NK-92 (cell line): ENCODE results near the gene BZW2.

Experiments used
- DNase-seq: peaks from one replicate; lab custom pipeline; 2025; ENCODE audit not compliant: unreplicated experiment; lab: John Stamatoyannopoulos, UW

Gene BZW2

DNA sequence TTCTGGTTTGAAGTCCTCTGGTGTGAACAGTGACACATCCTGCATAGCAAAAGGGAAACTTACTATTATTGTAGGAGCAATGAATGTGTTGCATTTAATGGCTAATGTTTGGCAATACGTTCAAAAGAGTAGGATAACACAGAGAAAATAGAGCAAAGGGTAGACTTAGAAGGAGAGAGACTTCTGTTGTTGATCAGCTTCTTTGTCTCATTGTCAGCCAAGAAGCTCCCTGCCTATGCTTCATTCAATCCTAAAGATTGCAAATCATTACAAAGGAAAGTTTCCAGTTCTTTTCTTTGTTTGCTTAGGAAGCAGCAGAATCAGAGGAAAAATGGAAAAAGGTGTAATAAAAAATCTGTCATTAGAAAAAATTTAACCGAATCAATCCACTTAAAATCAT, 99.7 kb downstream of the BZW2 start:
- no peak for DNase-seq

DNA sequence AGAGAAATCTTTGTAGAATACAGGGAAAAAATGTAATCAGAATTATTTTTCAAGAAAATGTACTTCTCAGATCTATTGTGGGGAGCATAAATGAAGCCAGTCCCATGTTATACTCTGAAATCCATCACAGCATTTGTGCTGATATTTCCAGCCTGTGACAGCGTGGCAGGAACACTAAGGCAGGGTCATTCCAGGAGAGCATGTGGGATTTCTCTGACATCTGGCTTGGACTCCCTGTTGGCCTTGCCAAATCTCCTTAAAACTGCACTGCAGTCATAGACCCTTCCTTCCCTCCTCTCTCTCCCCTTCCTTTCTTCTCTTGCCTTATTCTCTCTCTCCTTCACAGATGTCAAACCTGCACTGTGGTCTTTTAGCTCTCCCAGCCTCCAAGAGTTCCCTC, 101.1 kb downstream of the BZW2 start:
- DNase-seq: no peak

DNA sequence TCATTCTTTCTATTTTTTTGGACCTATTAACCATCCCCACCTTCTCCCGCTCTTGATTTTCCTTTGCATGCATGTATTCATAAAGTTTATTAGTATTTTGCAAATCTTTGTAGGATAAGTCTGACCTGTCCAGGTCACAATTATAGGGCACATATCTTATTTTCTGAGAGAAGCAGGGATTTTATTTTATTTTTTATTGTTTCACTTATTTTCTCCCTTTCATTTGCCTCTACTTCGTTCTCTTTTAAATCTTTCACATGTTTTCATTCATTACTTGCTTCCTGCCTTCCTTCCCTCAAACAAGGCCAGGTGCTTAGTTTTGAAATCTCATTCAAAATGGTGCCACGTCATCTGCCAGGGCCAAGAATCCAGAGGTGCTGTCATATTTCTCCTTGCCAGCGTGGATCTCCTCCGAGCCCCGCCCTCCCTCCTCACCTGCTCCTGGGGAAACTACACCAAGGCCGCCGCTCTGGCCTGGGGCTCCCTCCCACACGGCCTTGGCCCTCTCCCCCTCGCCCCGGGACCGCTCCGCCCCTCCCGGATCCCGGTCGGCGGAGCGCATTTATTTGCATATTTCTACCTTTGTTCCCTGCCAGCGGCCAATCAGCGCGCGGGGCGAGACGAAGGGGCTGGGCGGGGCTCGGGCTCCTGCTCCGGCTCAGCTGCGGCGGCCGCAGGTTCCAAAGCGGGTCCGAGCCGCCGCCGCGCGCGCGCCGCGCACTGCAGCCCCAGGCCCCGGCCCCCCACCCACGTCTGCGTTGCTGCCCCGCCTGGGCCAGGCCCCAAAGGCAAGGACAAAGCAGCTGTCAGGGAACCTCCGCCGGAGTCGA, 107.3 kb downstream of the BZW2 start, which contains the start of gene TSPAN13:
TSS of gene TSPAN13 (plus strand) at position 654 of the 830 bp plus-strand sequence. CDS start 213 bp downstream, outside the sequence.
- no peak for DNase-seq

DNA sequence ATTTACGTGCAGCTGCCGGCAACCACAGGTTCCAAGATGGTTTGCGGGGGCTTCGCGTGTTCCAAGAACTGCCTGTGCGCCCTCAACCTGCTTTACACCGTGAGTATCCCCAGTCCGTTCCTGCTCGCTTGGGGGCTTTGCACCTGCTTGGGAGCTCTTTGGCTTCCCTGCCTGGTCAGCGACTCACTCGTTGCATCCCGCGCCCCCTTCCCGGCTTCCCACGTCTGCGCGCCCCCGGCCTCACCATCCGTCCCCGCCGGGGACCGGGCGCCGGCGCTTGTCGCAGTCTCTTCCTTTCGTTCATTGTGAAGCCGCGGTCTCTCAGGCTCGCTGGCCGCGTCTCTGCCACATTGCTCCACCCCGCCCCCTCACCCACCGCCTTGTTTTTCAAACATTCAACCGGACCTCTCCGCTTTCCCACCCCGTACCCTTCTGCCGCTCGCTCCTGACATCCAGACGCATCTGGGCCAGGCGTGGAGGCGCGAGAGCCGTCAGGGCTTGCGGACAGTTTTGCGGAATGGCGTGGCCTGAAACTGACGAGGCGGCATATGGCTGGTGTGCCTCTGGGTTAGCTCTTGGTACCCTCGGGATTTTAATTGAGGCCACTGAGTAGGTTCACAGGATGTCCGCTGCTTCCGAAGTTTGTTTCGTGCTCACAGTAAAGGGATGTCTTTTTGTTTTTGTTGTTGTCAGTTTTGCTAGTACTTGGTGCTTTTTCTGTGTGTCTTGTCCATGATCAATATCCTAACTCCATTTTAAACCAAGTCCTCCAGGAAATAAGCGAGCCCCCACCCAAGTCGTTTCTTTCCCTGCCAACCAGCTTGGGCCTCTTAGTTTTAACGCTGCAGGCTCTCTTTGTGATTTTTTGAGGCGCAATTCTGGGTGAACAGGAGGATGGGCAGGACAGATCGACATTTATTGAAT, 108.2 kb downstream of the BZW2 start:
- DNase-seq: no peak

DNA sequence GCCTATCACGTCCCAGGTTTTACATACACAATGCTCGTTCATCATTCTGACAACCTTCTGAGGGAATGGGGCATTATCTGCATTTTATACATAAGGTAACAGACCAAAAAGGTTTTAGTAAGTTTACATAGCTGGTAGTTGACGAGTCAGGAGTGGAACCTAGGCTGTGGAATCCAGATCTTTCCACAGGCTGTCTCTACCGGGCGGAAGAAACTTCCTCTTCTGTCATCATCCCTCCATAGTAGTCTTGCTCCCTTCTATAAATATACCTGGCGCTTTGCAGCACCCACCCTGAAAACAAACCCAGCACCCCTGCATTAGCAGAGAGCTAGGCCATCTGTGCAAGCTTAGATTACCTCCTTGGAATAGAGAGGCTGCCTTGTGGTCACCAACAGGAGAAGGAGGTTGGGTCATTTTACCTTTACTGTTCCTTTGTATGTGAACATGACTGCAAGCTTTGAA, 108.9 kb downstream of the BZW2 start:
- DNase-seq: no peak

DNA sequence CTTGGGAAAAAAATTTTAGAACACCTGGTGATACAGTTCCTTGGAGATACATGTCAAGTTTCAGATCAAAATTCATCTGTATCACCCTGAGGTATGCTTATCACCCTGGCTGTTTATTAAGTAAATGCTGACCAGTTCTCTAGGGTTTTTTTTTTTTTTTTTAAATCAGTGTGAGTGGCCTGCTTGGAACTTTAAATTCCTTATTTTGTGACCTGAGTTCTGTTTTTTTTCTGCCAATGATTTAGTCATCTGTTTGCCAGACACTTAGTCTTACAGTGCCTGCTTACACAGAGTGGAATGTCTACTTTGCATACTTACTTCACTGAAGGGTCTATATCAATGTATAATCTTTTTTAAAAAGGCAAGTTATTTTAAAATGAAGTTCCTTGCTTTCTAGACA, 109.4 kb downstream of the BZW2 start:
- no peak for DNase-seq
